ENCODE data around the gene RAB44. TPM values are rescaled to one million over a fixed set of nuclear protein-coding genes. Genes with fewer than 3 reads are reported as not detected.

Gene RAB44
- total RNA-seq, 1 experiment from 2014 or later: not detected

- no peak overlapping the region for H3K56ac ChIP-seq (ENCODE audit: insufficient read length, low read depth, low read length)
- H2BK5ac ChIP-seq (ENCODE audit: insufficient read length, low read length): no peak overlapping the region
- H3K36me3 Mint-ChIP-seq (ENCODE audit: insufficient read depth in 1 of 3, low read depth in 3 of 3): peaks cover 0 to 40% (median 11%) of the 10 kb centered on the region in 3 experiments; a peak in 3 of 7 replicates
- no peaks in the 10 kb centered on the region for H3K27me3 ChIP-seq (ENCODE audit: insufficient read depth, low read length)
- no peak overlapping the region for H3K4me2 ChIP-seq (ENCODE audit: insufficient read depth, insufficient read length, low read length)
- H2AFZ ChIP-seq (ENCODE audit: low read length): no peak overlapping the region
- H4K8ac ChIP-seq (replicated peaks; ENCODE audit: insufficient read length, low read depth, low read length): no peak overlapping the region
- no peaks in the 10 kb centered on the region for H3K79me1 ChIP-seq (ENCODE audit: insufficient read depth, low read depth, low read length, poor library complexity, severe bottlenecking)
- no peak overlapping the region for H4K91ac ChIP-seq (ENCODE audit: insufficient read length, low read depth, low read length)
- H2BK12ac ChIP-seq (ENCODE audit: insufficient read length, low read depth, low read length): no peak overlapping the region
- no peak overlapping the region for H3K18ac ChIP-seq (ENCODE audit: insufficient read length, low read depth, low read length)
- no peaks in the 10 kb centered on the region; the same call in 1 of the 2 replicates for H3K27me3 Mint-ChIP-seq (ENCODE audit: low read depth)
- H3K27ac ChIP-seq (ENCODE audit: insufficient read length, low read depth, low read length): no peak overlapping the region
- no peak overlapping the region for H2BK120ac ChIP-seq (ENCODE audit: low read depth, low read length, poor library complexity, severe bottlenecking)
- no CpG with 5 or more reads among the region's 11 CpGs for WGBS (ENCODE audit: extremely low coverage, insufficient read length, low lambda C conversion rate)
- H3K4me1 Mint-ChIP-seq: peaks cover 5% of the 10 kb centered on the region in 2 experiments
- H3K9me3 ChIP-seq (ENCODE audit: control insufficient read depth, low read depth, low read length): no peaks in the 10 kb centered on the region
- no peak for TF ChIP-seq CTCF (conservative IDR thresholded peaks at IDR 0.05)
- H2BK15ac ChIP-seq (ENCODE audit: low read depth, low read length): no peak overlapping the region
- no peak overlapping the region for H3K23ac ChIP-seq (ENCODE audit: insufficient read length, low read depth, low read length)
- H3K27ac Mint-ChIP-seq: no peak overlapping the region; a peak in 1 of 7 replicates
- H4K5ac ChIP-seq (ENCODE audit: insufficient read length, low read depth, low read length): no peak overlapping the region
- H3K9ac ChIP-seq (ENCODE audit: extremely low read depth, insufficient read length, low read length): no peak overlapping the region
- no peak overlapping the region for H3T11ph ChIP-seq (ENCODE audit: low read length)
- no peaks in the 10 kb centered on the region for H3K4me1 ChIP-seq (ENCODE audit: insufficient read depth, low read length)
- no peaks in the 10 kb centered on the region for H3K9me3 Mint-ChIP-seq
- DNase-seq: no peak
- no peak overlapping the region for H3K4me3 Mint-ChIP-seq
- no peak overlapping the region for H3K4ac ChIP-seq (ENCODE audit: low read depth, low read length)
- no peaks in the 10 kb centered on the region for H3K23me2 ChIP-seq (ENCODE audit: insufficient read length, low read depth, low read length, poor library complexity, severe bottlenecking)
- H2AK5ac ChIP-seq (ENCODE audit: insufficient read length, low read length): no peak overlapping the region
- H3K79me2 ChIP-seq (ENCODE audit: insufficient read depth, low read length): no peaks in the 10 kb centered on the region
- no peak overlapping the region for H2BK20ac ChIP-seq (ENCODE audit: low read depth, low read length, poor library complexity, severe bottlenecking)
- H4K20me1 ChIP-seq (ENCODE audit: control insufficient read depth, insufficient read depth, insufficient read length): no peaks in the 10 kb centered on the region
- no peak overlapping the region for H3K14ac ChIP-seq (ENCODE audit: insufficient read depth, low read length)
These were observed 11.5 kb upstream of the RAB44 start for GRCh38 chr6:36685926-36686667.
